Gastroesophageal sphincter (tissue), 4 donors: ENCODE results near the gene OR2M7. TPM values are rescaled to one million over a fixed set of nuclear protein-coding genes. Genes with fewer than 3 reads are reported as not detected.
"Not testable (repeated sequence)": the region's sequence is repeated elsewhere in the genome, so short reads cannot be mapped to it uniquely, and the experiment has no call there.

ENCODE experiments used
- ATAC-seq: fragments of 150-250 bp; one replicate; pipeline ENCODE4 v1.9.1; 2016; ENCODE audit warnings: mild to moderate bottlenecking, moderate library complexity
- H3K27ac ChIP-seq, 4 donors: fragments of 200-600 bp; sonication (generic) in 3 of 4; 1 replicate in 3 of 4; 2 replicates in 1 of 4; pipeline ENCODE4 v1.5.1; 2016 to 2019
- H3K27me3 ChIP-seq: fragments of 200-600 bp; sonication (generic); one replicate; pipeline ENCODE4 v1.5.1; 2019
- H3K36me3 ChIP-seq, 2 donors: fragments of 200-600 bp; sonication (generic); one replicate each; pipeline ENCODE4 v1.5.1; 2019; ENCODE audit warnings: control low read depth in 1 of 2
- H3K4me1 ChIP-seq, 3 donors: fragments of 200-600 bp; sonication (generic); 1 replicate in 2 of 3; 2 replicates in 1 of 3; pipeline ENCODE4 v1.5.1; 2016 to 2019; ENCODE audit warnings: control low read depth in 2 of 3
- H3K4me3 ChIP-seq, 2 donors: fragments of 200-600 bp; sonication (generic); one replicate each; pipeline ENCODE4 v1.5.1; 2019; ENCODE audit warnings: mild to moderate bottlenecking in 1 of 2, moderate library complexity in 1 of 2
- H3K9me3 ChIP-seq, 3 donors: fragments of 200-600 bp; sonication (generic); one replicate each; pipeline ENCODE4 v1.5.1; 2017 to 2019; ENCODE audit warnings: control low read depth in 2 of 3
- CTCF ChIP-seq, 4 experiments: fragments of 200-600 bp in 2 of 4; fragments of 450-650 bp in 2 of 4; sonication (generic) in 1 of 4; IDR thresholded peaks; one replicate each; pipeline ENCODE4 v1.5.1; 2017 to 2019; ENCODE audit warnings: antibody characterized with exemption in 4 of 4, mild to moderate bottlenecking in 2 of 4, moderate library complexity in 2 of 4
- EP300 ChIP-seq: sonication (generic); formaldehyde crosslinking; IDR thresholded peaks from one replicate; pipeline ENCODE4 v1.6.1; 2017; ENCODE audit warnings: antibody characterized with exemption, mild to moderate bottlenecking
- POLR2A ChIP-seq, 2 donors: fragments of 450-650 bp; IDR thresholded peaks; one replicate each; pipeline ENCODE4 v1.6.1; 2017; ENCODE audit warnings: antibody characterized with exemption in 2 of 2, mild to moderate bottlenecking in 2 of 2, moderate library complexity in 1 of 2
- POLR2AphosphoS5 ChIP-seq: sonication (generic); formaldehyde crosslinking; IDR thresholded peaks from one replicate; pipeline ENCODE4 v1.6.1; 2017; ENCODE audit warnings: antibody characterized with exemption
- whole genome bisulfite sequencing, 2 donors: methylation state at CpG; one replicate each; pipeline ENCODE4 v1.1.5; 2018; ENCODE audit warnings: low coverage in 1 of 2; 5-methylcytosine and 5-hydroxymethylcytosine counted together
- total RNA-seq, 4 donors: library from RNA; depleted of rRNA; stranded (reverse); fragments of >200 nt; gene quantifications; one replicate each; pipeline ENCODE4 v1.1.0, GENCODE V29; 2016

Gene OR2M7
- total RNA-seq, 4 donors from 2014 or later, result not detected

GRCh38 chr1:248359415-248359814 is 35.0 kb upstream of the OR2M7 start:
- no peak overlapping the region for H3K4me3 ChIP-seq
- WGBS, 2 donors, result 57 to 64% methylated on average over 3 of the region's 3 CpGs
- peaks cover 0 to 8% (median 0%) of the 10 kb centered on the region in 3 donors for H3K9me3 ChIP-seq
- TF ChIP-seq POLR2A (IDR thresholded peaks at IDR 0.05) (no peak), CTCF (IDR thresholded peaks at IDR 0.05) (no peak)
- peaks cover 7% of the 10 kb centered on the region for H3K27me3 ChIP-seq
- no peak for ATAC-seq
- H3K36me3 ChIP-seq, result no peaks in the 10 kb centered on the region
- no peak overlapping the region for H3K27ac ChIP-seq
- no peaks in the 10 kb centered on the region for H3K4me1 ChIP-seq

- TF ChIP-seq EP300 (no peak), POLR2A (IDR thresholded peaks at IDR 0.05) (no peak), POLR2AphosphoS5 (no peak), CTCF (IDR thresholded peaks at IDR 0.05) (no peak)
- no peak within 1 kb of the TSS for H3K27ac ChIP-seq
- no peaks in the 10 kb centered on the region for H3K27me3 ChIP-seq
- H3K4me1 ChIP-seq, result no peaks in the 10 kb centered on the region
- no peaks in the 10 kb centered on the region for H3K36me3 ChIP-seq
- ATAC-seq, result no peak
- whole genome bisulfite sequencing, 2 donors, result 61 to 68% methylated on average over 4 of the region's 4 CpGs
- H3K4me3 ChIP-seq, result no peak within 1 kb of the TSS
- H3K9me3 ChIP-seq, result no peaks in the 10 kb centered on the region
These were observed 24.1 kb upstream of the OR2M7 start, which contains the start of gene OR14C36 for GRCh38 chr1:248348475-248348874. OR14C36 (plus strand) TSS chr1:248348775; CDS start chr1:248348775, 0 bp downstream.

GRCh38 chr1:248343451-248343850 is 19.1 kb upstream of the OR2M7 start:
- Histone ChIP-seq H3K4me1 (no peaks in the 10 kb centered on the region), H3K9me3 (no peaks in the 10 kb centered on the region), H3K27me3 (no peaks in the 10 kb centered on the region), H3K36me3 (no peaks in the 10 kb centered on the region), H3K4me3 (no peak overlapping the region), H3K27ac (no peak overlapping the region)
- WGBS, 2 donors, result 38 to 59% methylated on average over 3 of the region's 3 CpGs
- TF ChIP-seq POLR2AphosphoS5 (no peak), POLR2A (IDR thresholded peaks at IDR 0.05) (no peak), EP300 (no peak), CTCF (IDR thresholded peaks at IDR 0.05) (no peak)
- ATAC-seq, result no peak

- Histone ChIP-seq H3K27me3 (no peaks in the 10 kb centered on the region), H3K9me3 (peaks cover 0 to 27% (median 0%) of the 10 kb centered on the region in 3 donors), H3K27ac (no peak overlapping the region), H3K36me3 (no peaks in the 10 kb centered on the region), H3K4me1 (no peaks in the 10 kb centered on the region), H3K4me3 (no peak overlapping the region)
- 85% methylated on average over 5 of the region's 11 CpGs; no CpG with 5 or more reads in 1 of the 2 donors for WGBS, 2 donors
- TF ChIP-seq EP300, result no peak
- no peak for TF ChIP-seq CTCF (IDR thresholded peaks at IDR 0.05)
- TF ChIP-seq POLR2A (IDR thresholded peaks at IDR 0.05), result no peak
- no peak for TF ChIP-seq POLR2AphosphoS5
- ATAC-seq, result no peak
These were observed 7.6 kb downstream of the OR2M7 start for GRCh38 chr1:248316796-248317195.

GRCh38 chr1:248306740-248307139 is 17.6 kb downstream of the OR2M7 start:
- WGBS, 2 donors, result 65 to 71% methylated on average over 2 to 4 of the region's 15 CpGs
- not testable (repeated sequence) for H3K4me1 ChIP-seq, H3K9me3 ChIP-seq, H3K4me3 ChIP-seq, H3K27ac ChIP-seq, H3K27me3 ChIP-seq, H3K36me3 ChIP-seq, ATAC-seq
